ENCODE measurements around the gene PLEK.

The PLEK gene

DNA sequence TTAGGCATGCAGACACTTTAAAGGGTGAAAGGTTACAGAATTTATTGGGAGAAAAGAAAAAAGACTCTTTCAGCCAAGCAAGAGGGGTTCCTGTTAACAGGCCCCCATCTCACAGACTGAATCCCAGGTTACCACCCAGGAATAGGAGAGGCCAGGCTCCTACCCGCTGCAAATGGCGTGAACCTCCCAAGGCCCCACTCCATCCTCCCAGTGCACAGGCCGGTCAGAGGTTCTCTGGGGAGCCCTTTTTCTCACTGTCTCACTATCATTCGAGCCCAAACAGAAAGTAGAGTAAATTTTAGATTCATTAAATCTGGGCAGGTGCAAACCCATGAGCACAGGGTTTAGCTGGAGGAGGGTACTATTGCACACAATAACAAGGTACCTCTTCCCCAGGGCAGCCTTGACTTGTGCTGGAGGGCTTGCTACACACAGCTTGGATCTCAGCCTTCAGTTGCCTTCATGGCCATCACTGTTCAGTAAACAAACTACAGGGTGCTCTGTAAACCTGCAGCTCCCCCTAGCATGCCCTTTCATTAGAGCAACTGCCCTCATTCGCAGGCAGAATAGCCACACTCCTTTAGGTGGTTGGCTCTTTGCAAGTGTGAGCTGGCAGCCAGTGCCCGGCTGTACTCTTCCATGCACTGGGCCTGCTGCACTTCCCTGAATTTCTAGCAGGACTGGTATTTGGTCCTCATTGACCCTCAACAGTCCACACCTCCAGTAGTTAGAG lies 7.3 kb upstream of the PLEK start (continued):
- TF ChIP-seq, protein P1, sequence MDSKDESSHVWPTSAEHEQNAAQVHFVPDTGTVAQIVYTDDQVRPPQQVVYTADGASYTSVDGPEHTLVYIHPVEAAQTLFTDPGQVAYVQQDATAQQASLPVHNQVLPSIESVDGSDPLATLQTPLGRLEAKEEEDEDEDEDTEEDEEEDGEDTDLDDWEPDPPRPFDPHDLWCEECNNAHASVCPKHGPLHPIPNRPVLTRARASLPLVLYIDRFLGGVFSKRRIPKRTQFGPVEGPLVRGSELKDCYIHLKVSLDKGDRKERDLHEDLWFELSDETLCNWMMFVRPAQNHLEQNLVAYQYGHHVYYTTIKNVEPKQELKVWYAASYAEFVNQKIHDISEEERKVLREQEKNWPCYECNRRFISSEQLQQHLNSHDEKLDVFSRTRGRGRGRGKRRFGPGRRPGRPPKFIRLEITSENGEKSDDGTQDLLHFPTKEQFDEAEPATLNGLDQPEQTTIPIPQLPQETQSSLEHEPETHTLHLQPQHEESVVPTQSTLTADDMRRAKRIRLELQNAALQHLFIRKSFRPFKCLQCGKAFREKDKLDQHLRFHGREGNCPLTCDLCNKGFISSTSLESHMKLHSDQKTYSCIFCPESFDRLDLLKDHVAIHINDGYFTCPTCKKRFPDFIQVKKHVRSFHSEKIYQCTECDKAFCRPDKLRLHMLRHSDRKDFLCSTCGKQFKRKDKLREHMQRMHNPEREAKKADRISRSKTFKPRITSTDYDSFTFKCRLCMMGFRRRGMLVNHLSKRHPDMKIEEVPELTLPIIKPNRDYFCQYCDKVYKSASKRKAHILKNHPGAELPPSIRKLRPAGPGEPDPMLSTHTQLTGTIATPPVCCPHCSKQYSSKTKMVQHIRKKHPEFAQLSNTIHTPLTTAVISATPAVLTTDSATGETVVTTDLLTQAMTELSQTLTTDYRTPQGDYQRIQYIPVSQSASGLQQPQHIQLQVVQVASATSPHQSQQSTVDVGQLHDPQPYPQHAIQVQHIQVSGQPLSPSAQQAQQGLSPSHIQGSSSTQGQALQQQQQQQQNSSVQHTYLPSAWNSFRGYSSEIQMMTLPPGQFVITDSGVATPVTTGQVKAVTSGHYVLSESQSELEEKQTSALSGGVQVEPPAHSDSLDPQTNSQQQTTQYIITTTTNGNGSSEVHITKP (tag by site-specific recombination; IDR thresholded peaks at IDR 0.05), result no peak
- no peak for TF ChIP-seq ZNF529 (tag by site-specific recombination; IDR thresholded peaks at IDR 0.05; ENCODE audit: insufficient replicate concordance)
- TF ChIP-seq ZBTB26 (tag by site-specific recombination; optimal IDR thresholded peaks at IDR 0.05), result no peak
- no peak for TF ChIP-seq ZBTB17 (tag by site-specific recombination; IDR thresholded peaks at IDR 0.05)
- TF ChIP-seq ZSCAN16 (tag by site-specific recombination; IDR thresholded peaks at IDR 0.05), result peak; percentile 93
- TF ChIP-seq ZNF654 (tag by site-specific recombination; IDR thresholded peaks at IDR 0.05; ENCODE audit: low read depth), result peak; percentile 24
- no peak for TF ChIP-seq SALL2 (tag by site-specific recombination; IDR thresholded peaks at IDR 0.05; ENCODE audit: borderline replicate concordance)
- TF ChIP-seq, protein P2, sequence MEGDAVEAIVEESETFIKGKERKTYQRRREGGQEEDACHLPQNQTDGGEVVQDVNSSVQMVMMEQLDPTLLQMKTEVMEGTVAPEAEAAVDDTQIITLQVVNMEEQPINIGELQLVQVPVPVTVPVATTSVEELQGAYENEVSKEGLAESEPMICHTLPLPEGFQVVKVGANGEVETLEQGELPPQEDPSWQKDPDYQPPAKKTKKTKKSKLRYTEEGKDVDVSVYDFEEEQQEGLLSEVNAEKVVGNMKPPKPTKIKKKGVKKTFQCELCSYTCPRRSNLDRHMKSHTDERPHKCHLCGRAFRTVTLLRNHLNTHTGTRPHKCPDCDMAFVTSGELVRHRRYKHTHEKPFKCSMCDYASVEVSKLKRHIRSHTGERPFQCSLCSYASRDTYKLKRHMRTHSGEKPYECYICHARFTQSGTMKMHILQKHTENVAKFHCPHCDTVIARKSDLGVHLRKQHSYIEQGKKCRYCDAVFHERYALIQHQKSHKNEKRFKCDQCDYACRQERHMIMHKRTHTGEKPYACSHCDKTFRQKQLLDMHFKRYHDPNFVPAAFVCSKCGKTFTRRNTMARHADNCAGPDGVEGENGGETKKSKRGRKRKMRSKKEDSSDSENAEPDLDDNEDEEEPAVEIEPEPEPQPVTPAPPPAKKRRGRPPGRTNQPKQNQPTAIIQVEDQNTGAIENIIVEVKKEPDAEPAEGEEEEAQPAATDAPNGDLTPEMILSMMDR (tag by site-specific recombination; IDR thresholded peaks at IDR 0.05), result peak; percentile 53; the same call in 1 of the 2 replicates
- no peak for TF ChIP-seq KLF10 (tag by site-specific recombination; IDR thresholded peaks at IDR 0.05)
- no peak for TF ChIP-seq ZSCAN18 (tag by site-specific recombination; IDR thresholded peaks at IDR 0.05)
- TF ChIP-seq ZNF16 (tag by site-specific recombination; IDR thresholded peaks at IDR 0.05; ENCODE audit: low read depth), result no peak
- TF ChIP-seq BCL11B (tag by site-specific recombination; IDR thresholded peaks at IDR 0.05; ENCODE audit: low read depth), result no peak

GRCh38 chr2:68359889-68360288 lies 5.2 kb upstream of the PLEK start:
- no peak overlapping the region for H3K27ac ChIP-seq (ENCODE audit: extremely low read depth, low read depth, low read length)
- H3K4me3 ChIP-seq (ENCODE audit: low read depth, low read length), result no peak overlapping the region
- H3K36me3 ChIP-seq (ENCODE audit: control insufficient read depth in 2 of 2, insufficient read depth in 1 of 2, low read length in 2 of 2), result no peaks in the 10 kb centered on the region
- CTCF ChIA-PET, result interaction anchor here (0.5 to 3.1 kb wide), 4 partner anchors 8 to 651 kb away, joined by 3 to 18 read pairs (median 4); no protein-coding TSS in a partner anchor
- no peaks in the 10 kb centered on the region for H3K9me3 ChIP-seq (ENCODE audit: control insufficient read depth, insufficient read depth, low read depth, low read length)
- H3K4me1 ChIP-seq (ENCODE audit: control insufficient read depth, insufficient read depth, low read length), result no peaks in the 10 kb centered on the region
- POLR2A ChIA-PET, result no interaction called here
- TF ChIP-seq REST (tag by site-specific recombination; IDR thresholded peaks at IDR 0.05) (no peak), ZBTB7A (tag by site-specific recombination; IDR thresholded peaks at IDR 0.05; ENCODE audit: low read depth) (no peak), ZNF202 (tag by site-specific recombination; IDR thresholded peaks at IDR 0.05; ENCODE audit: borderline replicate concordance) (no peak), ZNF624 (tag by site-specific recombination; IDR thresholded peaks at IDR 0.05) (no peak), ZNF529 (tag by site-specific recombination; IDR thresholded peaks at IDR 0.05; ENCODE audit: insufficient replicate concordance) (no peak), ZNF645 (tag by site-specific recombination; IDR thresholded peaks at IDR 0.05) (no peak), ZEB2 (tag by site-specific recombination; IDR thresholded peaks at IDR 0.05) (no peak), ZNF138 (tag by site-specific recombination; IDR thresholded peaks at IDR 0.05; ENCODE audit: borderline replicate concordance) (no peak), SP3 (tag by site-specific recombination; IDR thresholded peaks at IDR 0.05) (no peak), ZNF350 (tag by site-specific recombination; IDR thresholded peaks at IDR 0.05) (no peak)

All from HEK293 (cell line).